Natural killer cell (primary cell): ENCODE measurements around the gene SULT1A2. TPM values are rescaled to one million over a fixed set of nuclear protein-coding genes. Genes with fewer than 3 reads are reported as not detected.

Experiments
- ATAC-seq, 3 donors: fragments of 150-1000 bp in 2 of 3; fragments of 200-7000 bp in 1 of 3; cut with Tn5 transposase; 1 replicate in 1 of 3; 2 replicates in 2 of 3; pipeline ENCODE4 v1.10.0; 2021; ENCODE audit warnings: mild to moderate bottlenecking in 2 of 3, moderate library complexity in 2 of 3
- DNase-seq, 2 donors: peaks; one replicate each; pipeline versions ENCODE4 v3.0.0 to v3.0.0-alpha.2; 2013 to 2021; ENCODE audit warnings: mixed read lengths in 1 of 2
- H3K27ac ChIP-seq: one replicate; pipeline ENCODE4 v1.5.1; 2013; ENCODE audit warnings: mild to moderate bottlenecking, low read length
- H3K27me3 ChIP-seq: one replicate; pipeline ENCODE4 v1.6.1; 2013; ENCODE audit warnings: low read length; ENCODE audit not compliant: control insufficient read depth, insufficient read depth
- H3K36me3 ChIP-seq: one replicate; pipeline ENCODE4 v1.6.1; 2013; ENCODE audit warnings: low read length; ENCODE audit not compliant: control insufficient read depth, insufficient read depth
- H3K4me1 ChIP-seq: one replicate; pipeline ENCODE4 v1.6.1; 2013; ENCODE audit warnings: low read length; ENCODE audit not compliant: control insufficient read depth, insufficient read depth
- H3K4me3 ChIP-seq: one replicate; pipeline ENCODE4 v1.5.1; 2013; ENCODE audit warnings: low read length
- H3K9me3 ChIP-seq: one replicate; pipeline ENCODE4 v1.6.1; 2013; ENCODE audit warnings: low read length; ENCODE audit not compliant: control insufficient read depth, insufficient read depth
- H3K27ac Mint-ChIP-seq, 2 donors: one replicate each; pipeline ENCODE4 v1.8.0; 2022; ENCODE audit warnings: mild to moderate bottlenecking in 2 of 2, mixed read lengths in 2 of 2, moderate library complexity in 1 of 2
- H3K27me3 Mint-ChIP-seq, 2 donors: one replicate each; pipeline ENCODE4 v1.8.0; 2022; ENCODE audit warnings: low read depth in 2 of 2, mixed read lengths in 2 of 2
- H3K36me3 Mint-ChIP-seq: one replicate; pipeline ENCODE4 v1.8.0; 2022; ENCODE audit warnings: mixed read lengths
- H3K4me1 Mint-ChIP-seq, 2 donors: one replicate each; pipeline ENCODE4 v1.8.0; 2022; ENCODE audit warnings: mixed read lengths in 2 of 2
- H3K4me3 Mint-ChIP-seq: one replicate; pipeline ENCODE4 v1.8.0; 2022; ENCODE audit warnings: mild to moderate bottlenecking, moderate library complexity, mixed read lengths
- H3K9me3 Mint-ChIP-seq, 2 donors: one replicate each; pipeline ENCODE4 v1.8.0; 2022; ENCODE audit warnings: mixed read lengths in 2 of 2
- WGBS: methylation state at CpG from one replicate; pipeline ENCODE4 v1.1.7; 2013; ENCODE audit warnings: missing lambda C conversion rate; ENCODE audit not compliant: insufficient coverage; 5-methylcytosine and 5-hydroxymethylcytosine counted together
- intact Hi-C: fragments of 100-400 bp; cut with micrococcal nuclease; formaldehyde crosslinking; loops from one replicate; pipeline ENCODE4 v1.14.2; 2022
- total RNA-seq, 4 donors: library from RNA; stranded (reverse); fragments of 120-200 nt in 1 of 4; gene quantifications; one replicate each; pipeline versions ENCODE4 v1.2.3 to v1.2.4, GENCODE V29; 2013 to 2022
- TF ChIP-seq, protein P1 (sequence below): fragments of 200-600 bp; IDR thresholded peaks from one replicate; pipeline ENCODE4 v1.8.0; 2022; ENCODE audit warnings: antibody characterized with exemption

Gene SULT1A2
- total RNA-seq, 3 donors from 2014 or later (not counting 1 experiment from before 2014, with no cell fraction given), result 0.40 TPM; not detected in 2

- H3K27ac ChIP-seq, result no peak overlapping the region
- ATAC-seq (no peak), DNase-seq (no peak)
- peaks cover 7% of the 10 kb centered on the region for H3K36me3 Mint-ChIP-seq
- no peak overlapping the region for H3K4me3 ChIP-seq
- peaks cover 0 to 7% of the 10 kb centered on the region in 2 donors for H3K4me1 Mint-ChIP-seq
- no peak overlapping the region for H3K4me3 Mint-ChIP-seq
- no peaks in the 10 kb centered on the region for H3K9me3 Mint-ChIP-seq
- H3K27me3 Mint-ChIP-seq, result no peaks in the 10 kb centered on the region
- 97% methylated on average over 8 of the region's 8 CpGs for WGBS
- no peak overlapping the region for H3K27ac Mint-ChIP-seq
- peaks cover 64% of the 10 kb centered on the region for H3K36me3 ChIP-seq
- no peaks in the 10 kb centered on the region for H3K4me1 ChIP-seq
- TF ChIP-seq, protein P1, sequence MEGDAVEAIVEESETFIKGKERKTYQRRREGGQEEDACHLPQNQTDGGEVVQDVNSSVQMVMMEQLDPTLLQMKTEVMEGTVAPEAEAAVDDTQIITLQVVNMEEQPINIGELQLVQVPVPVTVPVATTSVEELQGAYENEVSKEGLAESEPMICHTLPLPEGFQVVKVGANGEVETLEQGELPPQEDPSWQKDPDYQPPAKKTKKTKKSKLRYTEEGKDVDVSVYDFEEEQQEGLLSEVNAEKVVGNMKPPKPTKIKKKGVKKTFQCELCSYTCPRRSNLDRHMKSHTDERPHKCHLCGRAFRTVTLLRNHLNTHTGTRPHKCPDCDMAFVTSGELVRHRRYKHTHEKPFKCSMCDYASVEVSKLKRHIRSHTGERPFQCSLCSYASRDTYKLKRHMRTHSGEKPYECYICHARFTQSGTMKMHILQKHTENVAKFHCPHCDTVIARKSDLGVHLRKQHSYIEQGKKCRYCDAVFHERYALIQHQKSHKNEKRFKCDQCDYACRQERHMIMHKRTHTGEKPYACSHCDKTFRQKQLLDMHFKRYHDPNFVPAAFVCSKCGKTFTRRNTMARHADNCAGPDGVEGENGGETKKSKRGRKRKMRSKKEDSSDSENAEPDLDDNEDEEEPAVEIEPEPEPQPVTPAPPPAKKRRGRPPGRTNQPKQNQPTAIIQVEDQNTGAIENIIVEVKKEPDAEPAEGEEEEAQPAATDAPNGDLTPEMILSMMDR, result no peak
- H3K9me3 ChIP-seq, result no peaks in the 10 kb centered on the region
- intact Hi-C loops, result no loop called here
- H3K27me3 ChIP-seq, result no peaks in the 10 kb centered on the region
These were observed 9.5 kb downstream of the SULT1A2 start for GRCh38 chr16:28587386-28587785.

DNA sequence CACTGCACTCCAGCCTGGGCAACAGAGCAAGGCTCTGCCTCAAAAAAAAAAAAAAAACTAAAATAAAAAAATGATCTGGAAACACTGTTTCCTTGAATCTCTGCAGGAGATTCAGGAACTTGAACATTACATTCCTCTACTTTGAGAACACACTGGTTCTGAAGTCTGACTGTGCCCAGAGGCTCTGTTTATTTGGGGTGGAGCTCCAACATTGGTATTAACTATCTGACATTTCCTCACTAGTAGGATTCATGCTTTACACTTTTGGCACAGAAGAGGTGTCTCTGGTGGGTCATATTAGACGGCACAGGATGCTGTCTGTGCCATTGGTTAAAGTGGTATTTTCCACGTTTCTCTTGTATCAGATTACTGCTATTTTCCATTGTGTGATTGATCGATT, 10.4 kb downstream of the SULT1A2 start:
- peaks cover 7% of the 10 kb centered on the region for H3K36me3 Mint-ChIP-seq
- H3K36me3 ChIP-seq, result peaks cover 67% of the 10 kb centered on the region
- intact Hi-C loops, result no loop called here

DNA sequence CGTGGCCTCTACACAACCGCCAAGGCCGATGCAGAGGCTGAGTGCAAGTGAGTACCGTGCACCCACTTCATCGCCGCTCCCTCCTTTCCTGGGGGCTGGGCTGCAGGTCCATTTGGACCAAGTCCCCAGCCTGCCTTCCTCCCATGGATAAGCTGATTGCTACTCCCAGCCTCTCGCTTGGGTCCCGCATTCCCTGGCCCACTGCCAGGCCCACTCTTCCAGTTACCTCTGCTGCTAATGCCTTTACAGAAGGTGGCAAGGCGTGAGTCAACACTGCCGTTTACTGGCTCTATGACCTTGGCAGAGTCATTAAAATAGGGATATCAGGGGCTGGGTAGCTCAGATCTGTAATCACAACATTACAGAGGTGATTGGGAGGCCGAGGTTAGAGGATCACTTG, 11.2 kb downstream of the SULT1A2 start:
- no peak overlapping the region for H3K4me3 Mint-ChIP-seq
- intact Hi-C loops, result no loop called here
- no peaks in the 10 kb centered on the region for H3K9me3 Mint-ChIP-seq
- 95% methylated on average over 11 of the region's 11 CpGs for WGBS
- H3K4me1 ChIP-seq, result no peaks in the 10 kb centered on the region
- H3K27me3 Mint-ChIP-seq, result no peaks in the 10 kb centered on the region
- H3K9me3 ChIP-seq, result no peaks in the 10 kb centered on the region
- peaks cover 0 to 7% of the 10 kb centered on the region in 2 donors for H3K4me1 Mint-ChIP-seq
- H3K27ac ChIP-seq, result no peak overlapping the region
- ATAC-seq (no peak), DNase-seq (no peak)
- TF ChIP-seq, protein P1, result no peak
- peaks cover 65% of the 10 kb centered on the region for H3K36me3 ChIP-seq
- H3K27me3 ChIP-seq, result no peaks in the 10 kb centered on the region
- no peak overlapping the region for H3K4me3 ChIP-seq
- H3K27ac Mint-ChIP-seq, result no peak overlapping the region
- peaks cover 7% of the 10 kb centered on the region for H3K36me3 Mint-ChIP-seq

More for the DNA sequence above, 10.4 kb downstream of the SULT1A2 start:
- Mint-ChIP-seq H3K9me3 (no peaks in the 10 kb centered on the region), H3K4me3 (no peak overlapping the region), H3K27me3 (no peaks in the 10 kb centered on the region), H3K4me1 (peaks cover 0 to 7% of the 10 kb centered on the region in 2 donors), H3K27ac (no peak overlapping the region)
- DNase-seq (no peak), ATAC-seq (no peak)
- Histone ChIP-seq H3K27ac (no peak overlapping the region), H3K4me1 (no peaks in the 10 kb centered on the region), H3K27me3 (no peaks in the 10 kb centered on the region), H3K9me3 (no peaks in the 10 kb centered on the region), H3K4me3 (no peak overlapping the region)
- WGBS, result 97% methylated on average over 3 of the region's 3 CpGs
- TF ChIP-seq, protein P1, result no peak

DNA sequence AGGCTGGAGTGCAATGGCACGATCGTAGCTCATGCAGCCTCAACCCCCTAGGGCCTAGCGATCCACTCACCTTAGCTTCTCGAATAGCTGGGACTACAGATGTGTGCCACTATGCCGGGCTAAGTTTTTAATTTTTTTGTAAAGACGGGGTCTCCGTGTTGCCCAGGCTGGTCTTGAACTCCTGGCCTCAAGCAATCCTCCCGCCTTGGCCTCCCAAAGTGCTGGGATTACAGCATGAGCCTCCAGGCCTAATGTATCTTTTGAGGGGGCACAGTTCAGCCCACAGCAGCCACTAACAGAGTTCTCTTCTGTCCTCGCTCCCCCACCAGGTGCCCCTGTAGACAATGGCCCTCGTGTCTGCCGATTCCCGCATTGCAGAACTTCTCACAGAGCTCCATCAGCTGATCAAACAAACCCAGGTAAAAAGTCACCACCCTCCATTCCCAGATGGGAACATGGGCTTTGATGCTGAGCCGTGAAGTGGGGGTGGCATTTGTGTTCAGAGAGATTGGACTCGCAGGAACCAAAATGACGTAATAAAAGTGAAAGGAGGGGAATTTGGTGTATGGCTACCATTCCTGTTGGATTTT, 16.0 kb downstream of the SULT1A2 start:
- 97% methylated on average over 15 of the region's 15 CpGs for WGBS
- intact Hi-C loops, result no loop called here
- H3K27ac Mint-ChIP-seq, result no peak overlapping the region
- peaks cover 0 to 7% of the 10 kb centered on the region in 2 donors for H3K4me1 Mint-ChIP-seq
- no peaks in the 10 kb centered on the region for H3K27me3 ChIP-seq
- H3K27ac ChIP-seq, result no peak overlapping the region
- DNase-seq, result no peak
- H3K9me3 Mint-ChIP-seq, result no peaks in the 10 kb centered on the region
- TF ChIP-seq, protein P1, result no peak
- H3K9me3 ChIP-seq, result no peaks in the 10 kb centered on the region
- no peaks in the 10 kb centered on the region for H3K4me1 ChIP-seq
- no peak overlapping the region for H3K4me3 Mint-ChIP-seq
- H3K27me3 Mint-ChIP-seq, result no peaks in the 10 kb centered on the region
- no peak for ATAC-seq
- H3K36me3 Mint-ChIP-seq, result no peaks in the 10 kb centered on the region
- H3K4me3 ChIP-seq, result no peak overlapping the region
- peaks cover 33% of the 10 kb centered on the region for H3K36me3 ChIP-seq
